Measurements from ENCODE around the gene MILR1. TPM values are rescaled to one million over a fixed set of nuclear protein-coding genes. Genes with fewer than 3 reads are reported as not detected.

MILR1 gene
- polyA plus RNA-seq, 1 donor = 6.2 TPM

- H3K27me3 ChIP-seq (ENCODE audit: control insufficient read depth, insufficient read depth, low read length) = no peaks in the 10 kb centered on the region
- H3K9me3 ChIP-seq (ENCODE audit: control insufficient read depth, low read depth, low read length) = no peaks in the 10 kb centered on the region
- WGBS (ENCODE audit: insufficient coverage, low lambda C conversion rate) = no CpG with 5 or more reads among the region's 2 CpGs
- H3K4me1 ChIP-seq (ENCODE audit: control insufficient read depth, insufficient read depth, low read length) = peaks cover 12% of the 10 kb centered on the region
- peaks cover 48% of the 10 kb centered on the region for H3K36me3 ChIP-seq (ENCODE audit: control insufficient read depth, insufficient read depth, low read length)
- DNase-seq = no peak
- H3K4me3 ChIP-seq (ENCODE audit: low read length) = peak overlapping the region; percentile 75
- H3K27ac ChIP-seq (ENCODE audit: low read length) = no peak overlapping the region
Measured at GRCh38 chr17:64508683-64509082, 59.8 kb downstream of the MILR1 start.

GRCh38 chr17:64509179-64509578 is 60.3 kb downstream of the MILR1 start:
- peaks cover 7% of the 10 kb centered on the region for H3K4me1 ChIP-seq (ENCODE audit: control insufficient read depth, insufficient read depth, low read length)
- WGBS (ENCODE audit: insufficient coverage, low lambda C conversion rate) = no CpG with 5 or more reads among the region's 6 CpGs
- no peaks in the 10 kb centered on the region for H3K27me3 ChIP-seq (ENCODE audit: control insufficient read depth, insufficient read depth, low read length)
- DNase-seq = no peak
- peaks cover 43% of the 10 kb centered on the region for H3K36me3 ChIP-seq (ENCODE audit: control insufficient read depth, insufficient read depth, low read length)
- H3K4me3 ChIP-seq (ENCODE audit: low read length) = no peak overlapping the region
- H3K9me3 ChIP-seq (ENCODE audit: control insufficient read depth, low read depth, low read length) = no peaks in the 10 kb centered on the region
- no peak overlapping the region for H3K27ac ChIP-seq (ENCODE audit: low read length)

GRCh38 chr17:64515419-64515818 is 66.5 kb downstream of the MILR1 start:
- DNase-seq = no peak
- no peaks in the 10 kb centered on the region for H3K9me3 ChIP-seq (ENCODE audit: control insufficient read depth, low read depth, low read length)
- no peaks in the 10 kb centered on the region for H3K4me1 ChIP-seq (ENCODE audit: control insufficient read depth, insufficient read depth, low read length)
- WGBS (ENCODE audit: insufficient coverage, low lambda C conversion rate) = 100% methylated on average over 1 of the region's 2 CpGs
- H3K27me3 ChIP-seq (ENCODE audit: control insufficient read depth, insufficient read depth, low read length) = no peaks in the 10 kb centered on the region
- peaks cover 73% of the 10 kb centered on the region for H3K36me3 ChIP-seq (ENCODE audit: control insufficient read depth, insufficient read depth, low read length)
- no peak overlapping the region for H3K27ac ChIP-seq (ENCODE audit: low read length)
- H3K4me3 ChIP-seq (ENCODE audit: low read length) = no peak overlapping the region

- Histone ChIP-seq H3K9me3 (ENCODE audit: control insufficient read depth, low read depth, low read length) (no peaks in the 10 kb centered on the region), H3K36me3 (ENCODE audit: control insufficient read depth, insufficient read depth, low read length) (peaks cover 73% of the 10 kb centered on the region), H3K4me1 (ENCODE audit: control insufficient read depth, insufficient read depth, low read length) (no peaks in the 10 kb centered on the region), H3K4me3 (ENCODE audit: low read length) (no peak overlapping the region), H3K27me3 (ENCODE audit: control insufficient read depth, insufficient read depth, low read length) (no peaks in the 10 kb centered on the region), H3K27ac (ENCODE audit: low read length) (no peak overlapping the region)
- no peak for DNase-seq
- no CpG with 5 or more reads among the region's 1 CpG for WGBS (ENCODE audit: insufficient coverage, low lambda C conversion rate)
Measured at GRCh38 chr17:64515829-64516228, 66.9 kb downstream of the MILR1 start.

Other genes starting within 250 kb of the MILR1 start
- gene TEX2, start 185.9 kb upstream of the MILR1 start, polyA plus RNA-seq = 37.2 TPM
- gene PECAM1, start 58.3 kb upstream of the MILR1 start, polyA plus RNA-seq = 43.8 TPM
- gene POLG2, start 47.9 kb downstream of the MILR1 start, polyA plus RNA-seq = 27.0 TPM
- 575 TPM for gene DDX5, start 57.2 kb downstream of the MILR1 start, polyA plus RNA-seq
- gene CEP95, start 57.9 kb downstream of the MILR1 start, polyA plus RNA-seq = 87.5 TPM
- gene SMURF2, start 213.2 kb downstream of the MILR1 start, polyA plus RNA-seq = 20.4 TPM

All from large intestine (tissue), 3 donors.